ENCODE measurements around the gene KIF1A. TPM values are rescaled to one million over a fixed set of nuclear protein-coding genes. Genes with fewer than 3 reads are reported as not detected.

Gene KIF1A
- total RNA-seq, 1 experiment from 2014 or later: not detected

DNA sequence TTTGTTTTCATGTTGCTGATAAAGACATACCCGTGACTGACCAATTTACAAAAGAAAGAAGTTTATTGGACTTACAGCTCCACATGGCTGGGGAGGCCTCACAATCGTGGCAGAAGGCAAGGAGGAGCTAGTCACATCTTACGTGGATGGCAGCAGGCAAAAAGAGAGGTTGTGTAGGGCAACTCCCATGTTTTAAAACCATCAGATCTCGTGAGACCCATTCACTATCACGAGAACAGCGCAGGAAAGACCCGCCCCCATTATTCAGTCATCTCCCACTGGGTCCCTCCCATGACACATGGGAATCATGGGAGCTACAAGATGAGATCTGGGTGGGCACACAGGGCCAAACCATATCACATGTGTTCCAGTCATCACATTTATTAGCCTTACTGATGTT is 111.6 kb downstream of the KIF1A start:
- no peak overlapping the region for H3K4me3 ChIP-seq (ENCODE audit: low read length)
- ChIA-PET CTCF (interaction anchor here (0.6 kb wide), 1 partner anchor 8 kb away, joined by 3 read pairs; no protein-coding TSS in a partner anchor), POLR2A (ENCODE audit: unreplicated experiment) (no interaction called here)
- BruUV-seq (replicated peaks): no TSS peak
- no peaks in the 10 kb centered on the region for H3K79me2 ChIP-seq (ENCODE audit: low read length)
- no peaks in the 10 kb centered on the region for H3K9me2 ChIP-seq (replicated peaks; ENCODE audit: low read length)
- H4K20me1 ChIP-seq (ENCODE audit: low read length): no peaks in the 10 kb centered on the region
- TF ChIP-seq EZH2phosphoT487 (IDR thresholded peaks at IDR 0.05; ENCODE audit: borderline replicate concordance, low read length) (no peak), EZH2 (IDR thresholded peaks at IDR 0.05; ENCODE audit: low read length, unreplicated experiment) (no peak)
- TF ChIP-seq, protein P1, sequence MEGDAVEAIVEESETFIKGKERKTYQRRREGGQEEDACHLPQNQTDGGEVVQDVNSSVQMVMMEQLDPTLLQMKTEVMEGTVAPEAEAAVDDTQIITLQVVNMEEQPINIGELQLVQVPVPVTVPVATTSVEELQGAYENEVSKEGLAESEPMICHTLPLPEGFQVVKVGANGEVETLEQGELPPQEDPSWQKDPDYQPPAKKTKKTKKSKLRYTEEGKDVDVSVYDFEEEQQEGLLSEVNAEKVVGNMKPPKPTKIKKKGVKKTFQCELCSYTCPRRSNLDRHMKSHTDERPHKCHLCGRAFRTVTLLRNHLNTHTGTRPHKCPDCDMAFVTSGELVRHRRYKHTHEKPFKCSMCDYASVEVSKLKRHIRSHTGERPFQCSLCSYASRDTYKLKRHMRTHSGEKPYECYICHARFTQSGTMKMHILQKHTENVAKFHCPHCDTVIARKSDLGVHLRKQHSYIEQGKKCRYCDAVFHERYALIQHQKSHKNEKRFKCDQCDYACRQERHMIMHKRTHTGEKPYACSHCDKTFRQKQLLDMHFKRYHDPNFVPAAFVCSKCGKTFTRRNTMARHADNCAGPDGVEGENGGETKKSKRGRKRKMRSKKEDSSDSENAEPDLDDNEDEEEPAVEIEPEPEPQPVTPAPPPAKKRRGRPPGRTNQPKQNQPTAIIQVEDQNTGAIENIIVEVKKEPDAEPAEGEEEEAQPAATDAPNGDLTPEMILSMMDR (conservative IDR thresholded peaks at IDR 0.05; ENCODE audit: low read depth, low read length): no peak
- intact Hi-C loops (cut with micrococcal nuclease): no loop called here
- no peaks in the 10 kb centered on the region for H3F3A ChIP-seq (ENCODE audit: low read length, unreplicated experiment)
- no peak overlapping the region for H3K9ac ChIP-seq (ENCODE audit: low read length)
- no peaks in the 10 kb centered on the region for H3K9me3 ChIP-seq (ENCODE audit: low read length)
- no peak overlapping the region for H2AFZ ChIP-seq (ENCODE audit: low read length)
- ATAC-seq (no peak), DNase-seq (no peak)
- peaks cover 66% of the 10 kb centered on the region for H3K27me3 ChIP-seq (ENCODE audit: low read length)
- H3K36me3 ChIP-seq (ENCODE audit: low read depth, low read length): no peaks in the 10 kb centered on the region
- H3K4me1 ChIP-seq (ENCODE audit: insufficient read depth, low read length): no peaks in the 10 kb centered on the region
- no peak overlapping the region for H3K27ac ChIP-seq (ENCODE audit: low read length)
- H3K4me2 ChIP-seq (ENCODE audit: low read length): no peak overlapping the region

DNA sequence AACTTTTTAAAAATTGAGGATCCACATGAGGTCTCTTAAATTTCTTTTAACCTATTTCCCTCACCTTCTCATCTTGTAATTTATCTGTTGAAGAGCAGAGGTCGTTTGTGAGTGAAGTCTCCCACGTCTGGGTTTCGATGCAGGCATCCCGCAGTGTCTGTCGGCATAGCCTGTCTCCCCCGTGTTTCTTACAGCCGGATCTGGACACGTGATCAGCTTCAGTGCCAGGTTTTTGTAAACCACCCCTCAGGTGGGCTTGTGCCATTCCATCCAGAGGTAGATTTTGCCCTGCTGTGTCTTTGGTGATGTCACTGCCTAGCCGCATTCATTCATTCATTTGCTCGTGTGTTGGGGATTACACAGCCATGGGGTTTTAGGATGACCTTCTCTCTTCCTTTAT is 112.2 kb downstream of the KIF1A start:
- Histone ChIP-seq H3F3A (ENCODE audit: low read length, unreplicated experiment) (no peaks in the 10 kb centered on the region), H3K4me2 (ENCODE audit: low read length) (no peak overlapping the region)
- POLR2A ChIA-PET (ENCODE audit: unreplicated experiment): no interaction called here

DNA sequence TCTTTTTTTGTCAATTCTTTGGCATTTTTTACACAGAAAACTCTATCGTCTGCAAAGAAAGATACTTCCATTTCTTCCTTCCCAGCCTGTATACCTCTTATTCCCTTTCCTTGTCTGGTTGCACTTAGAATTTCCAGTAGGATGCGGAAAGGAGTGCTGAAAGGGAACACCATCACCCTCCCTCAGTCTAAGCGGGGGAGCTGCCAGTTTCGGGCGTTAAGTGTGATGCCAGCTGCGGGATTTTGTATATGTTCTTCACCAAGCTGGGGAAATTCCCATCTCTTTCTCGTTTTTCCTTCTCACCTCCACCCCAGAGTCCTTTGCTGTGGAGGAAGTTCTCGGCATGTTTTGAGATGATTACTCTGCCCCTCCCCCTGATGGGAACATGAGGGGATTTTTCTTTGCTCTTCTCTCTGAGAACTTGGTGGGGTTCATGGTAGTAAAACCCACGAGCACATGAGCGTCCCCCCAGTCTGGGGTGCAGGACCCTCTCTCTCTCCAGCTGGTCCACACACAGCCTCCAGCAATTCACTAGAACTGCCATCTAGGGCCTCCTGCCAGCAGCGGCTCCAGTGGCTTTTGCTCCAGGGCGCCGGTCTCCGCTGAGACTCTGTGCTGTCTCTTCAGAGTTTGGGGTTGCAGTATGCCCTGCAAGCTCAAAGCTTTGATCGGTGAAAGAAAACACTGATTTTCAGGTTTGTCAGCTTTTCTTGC is 112.8 kb downstream of the KIF1A start:
- H3K27ac ChIP-seq (ENCODE audit: low read length): no peak overlapping the region
- no TSS peak for BruUV-seq (replicated peaks)
- DNase-seq: no peak
- H3K79me2 ChIP-seq (ENCODE audit: low read length): no peaks in the 10 kb centered on the region
- ATAC-seq: no peak
- no peaks in the 10 kb centered on the region for H3F3A ChIP-seq (ENCODE audit: low read length, unreplicated experiment)
- H3K9me3 ChIP-seq (ENCODE audit: low read length): no peaks in the 10 kb centered on the region
- H3K9ac ChIP-seq (ENCODE audit: low read length): no peak overlapping the region
- no peak overlapping the region for H3K4me2 ChIP-seq (ENCODE audit: low read length)
- H2AFZ ChIP-seq (ENCODE audit: low read length): no peak overlapping the region
- no peaks in the 10 kb centered on the region for H4K20me1 ChIP-seq (ENCODE audit: low read length)
- no peaks in the 10 kb centered on the region for H3K36me3 ChIP-seq (ENCODE audit: low read depth, low read length)
- CTCF ChIA-PET: no interaction called here
- POLR2A ChIA-PET (ENCODE audit: unreplicated experiment): no interaction called here
- H3K9me2 ChIP-seq (replicated peaks; ENCODE audit: low read length): no peaks in the 10 kb centered on the region
- no peaks in the 10 kb centered on the region for H3K4me1 ChIP-seq (ENCODE audit: insufficient read depth, low read length)
- H3K4me3 ChIP-seq (ENCODE audit: low read length): no peak overlapping the region
- H3K27me3 ChIP-seq (ENCODE audit: low read length): peaks cover 75% of the 10 kb centered on the region
- TF ChIP-seq EZH2 (IDR thresholded peaks at IDR 0.05; ENCODE audit: low read length, unreplicated experiment): no peak
- TF ChIP-seq, protein P1 (conservative IDR thresholded peaks at IDR 0.05; ENCODE audit: low read depth, low read length): no peak
- TF ChIP-seq EZH2phosphoT487 (IDR thresholded peaks at IDR 0.05; ENCODE audit: borderline replicate concordance, low read length): no peak
- intact Hi-C loops (cut with micrococcal nuclease): no loop called here

More for the DNA sequence above, 112.2 kb downstream of the KIF1A start:
- Histone ChIP-seq H3K9me3 (ENCODE audit: low read length) (no peaks in the 10 kb centered on the region), H3K4me1 (ENCODE audit: insufficient read depth, low read length) (no peaks in the 10 kb centered on the region), H4K20me1 (ENCODE audit: low read length) (no peaks in the 10 kb centered on the region), H3K4me3 (ENCODE audit: low read length) (no peak overlapping the region), H3K9me2 (replicated peaks; ENCODE audit: low read length) (no peaks in the 10 kb centered on the region), H3K36me3 (ENCODE audit: low read depth, low read length) (no peaks in the 10 kb centered on the region), H3K27ac (ENCODE audit: low read length) (no peak overlapping the region), H3K79me2 (ENCODE audit: low read length) (no peaks in the 10 kb centered on the region), H3K9ac (ENCODE audit: low read length) (no peak overlapping the region), H3K27me3 (ENCODE audit: low read length) (peaks cover 73% of the 10 kb centered on the region), H2AFZ (ENCODE audit: low read length) (no peak overlapping the region)
- DNase-seq: no peak
- TF ChIP-seq EZH2phosphoT487 (IDR thresholded peaks at IDR 0.05; ENCODE audit: borderline replicate concordance, low read length) (no peak), EZH2 (IDR thresholded peaks at IDR 0.05; ENCODE audit: low read length, unreplicated experiment) (no peak)
- TF ChIP-seq, protein P1 (conservative IDR thresholded peaks at IDR 0.05; ENCODE audit: low read depth, low read length): no peak
- no peak for ATAC-seq
- CTCF ChIA-PET: no interaction called here
- BruUV-seq (replicated peaks): no TSS peak
- intact Hi-C loops (cut with micrococcal nuclease): no loop called here
